Sigmoid colon (tissue), 7 donors: Measurements from ENCODE around the gene LUZP2. TPM values are rescaled to one million over a fixed set of nuclear protein-coding genes. Genes with fewer than 3 reads are reported as not detected.

ENCODE experiments used
- DNase-seq: peaks from one replicate; pipeline ENCODE4 v3.0.0-alpha.2; 2019
- H3K27ac ChIP-seq, 4 donors: fragments of 200-600 bp; sonication (generic); one replicate each; pipeline ENCODE4 v1.5.1; 2016 to 2019; ENCODE audit warnings: mild to moderate bottlenecking in 1 of 4
- H3K27me3 ChIP-seq, 3 donors: fragments of 200-600 bp; sonication (generic); one replicate each; pipeline ENCODE4 v1.5.1; 2019; ENCODE audit warnings: mild to moderate bottlenecking in 1 of 3
- H3K36me3 ChIP-seq, 4 donors: fragments of 200-600 bp; sonication (generic); one replicate each; pipeline ENCODE4 v1.5.1; 2016 to 2019
- H3K4me1 ChIP-seq, 4 donors: fragments of 200-600 bp; sonication (generic); one replicate each; pipeline ENCODE4 v1.5.1; 2017 to 2019
- H3K4me3 ChIP-seq, 4 donors: fragments of 200-600 bp; sonication (generic); one replicate each; pipeline ENCODE4 v1.5.1; 2017 to 2019; ENCODE audit warnings: mild to moderate bottlenecking in 2 of 4, moderate library complexity in 1 of 4
- H3K9me3 ChIP-seq, 4 donors: fragments of 200-600 bp in 3 of 4; sonication (generic) in 3 of 4; one replicate each; pipeline versions ENCODE4 v1.5.1 to v1.6.1; 2013 to 2019
- EP300 ChIP-seq, 4 donors: sonication (generic); formaldehyde crosslinking; IDR thresholded peaks; one replicate each; pipeline ENCODE4 v1.6.1; 2017; ENCODE audit warnings: antibody characterized with exemption in 4 of 4
- POLR2A ChIP-seq, 2 donors: fragments of 450-650 bp; IDR thresholded peaks; one replicate each; pipeline ENCODE4 v1.6.1; 2016; ENCODE audit warnings: antibody characterized with exemption in 2 of 2, mild to moderate bottlenecking in 2 of 2, moderate library complexity in 2 of 2
- POLR2AphosphoS5 ChIP-seq, 4 donors: sonication (generic); formaldehyde crosslinking; IDR thresholded peaks; one replicate each; pipeline ENCODE4 v1.6.1; 2017; ENCODE audit warnings: antibody characterized with exemption in 4 of 4
- WGBS, 2 donors: extraction: QIAGEN DNeasy Blood & Tissue Kit; methylation state at CpG; one replicate each; pipeline ENCODE4 v1.1.7; 2013; 5-methylcytosine and 5-hydroxymethylcytosine counted together
- intact Hi-C: fragments of 100-400 bp; cut with DNase I; formaldehyde crosslinking; loops from one replicate; pipeline ENCODE4 v1.15.1; 2023
- polyA plus RNA-seq, 3 donors: library from polyadenylated mRNA; stranded (reverse); fragments of 200-250 nt; gene quantifications; one replicate each; pipeline ENCODE4 v1.2.3, GENCODE V29; 2013
- total RNA-seq, 4 donors: library from RNA; depleted of rRNA; stranded (reverse); fragments of >200 nt; gene quantifications; one replicate each; pipeline ENCODE4 v1.1.0, GENCODE V29; 2016
- TF ChIP-seq, protein P1 (sequence below), 4 experiments: fragments of 450-650 bp in 3 of 4; fragments of 200-600 bp in 1 of 4; IDR thresholded peaks; one replicate each; pipeline ENCODE4 v1.5.1; 2016 to 2019; ENCODE audit warnings: antibody characterized with exemption in 4 of 4, mild to moderate bottlenecking in 3 of 4, moderate library complexity in 2 of 4
- donor health status: healthy with polysubstance abuse.
- donor health status: Bipolar disorder and iron deficiency.
- donor health status: healthy.

Gene LUZP2
- total and polyA plus RNA-seq, 7 donors = 0.16 to 2.1 (median 0.83) TPM

DNA sequence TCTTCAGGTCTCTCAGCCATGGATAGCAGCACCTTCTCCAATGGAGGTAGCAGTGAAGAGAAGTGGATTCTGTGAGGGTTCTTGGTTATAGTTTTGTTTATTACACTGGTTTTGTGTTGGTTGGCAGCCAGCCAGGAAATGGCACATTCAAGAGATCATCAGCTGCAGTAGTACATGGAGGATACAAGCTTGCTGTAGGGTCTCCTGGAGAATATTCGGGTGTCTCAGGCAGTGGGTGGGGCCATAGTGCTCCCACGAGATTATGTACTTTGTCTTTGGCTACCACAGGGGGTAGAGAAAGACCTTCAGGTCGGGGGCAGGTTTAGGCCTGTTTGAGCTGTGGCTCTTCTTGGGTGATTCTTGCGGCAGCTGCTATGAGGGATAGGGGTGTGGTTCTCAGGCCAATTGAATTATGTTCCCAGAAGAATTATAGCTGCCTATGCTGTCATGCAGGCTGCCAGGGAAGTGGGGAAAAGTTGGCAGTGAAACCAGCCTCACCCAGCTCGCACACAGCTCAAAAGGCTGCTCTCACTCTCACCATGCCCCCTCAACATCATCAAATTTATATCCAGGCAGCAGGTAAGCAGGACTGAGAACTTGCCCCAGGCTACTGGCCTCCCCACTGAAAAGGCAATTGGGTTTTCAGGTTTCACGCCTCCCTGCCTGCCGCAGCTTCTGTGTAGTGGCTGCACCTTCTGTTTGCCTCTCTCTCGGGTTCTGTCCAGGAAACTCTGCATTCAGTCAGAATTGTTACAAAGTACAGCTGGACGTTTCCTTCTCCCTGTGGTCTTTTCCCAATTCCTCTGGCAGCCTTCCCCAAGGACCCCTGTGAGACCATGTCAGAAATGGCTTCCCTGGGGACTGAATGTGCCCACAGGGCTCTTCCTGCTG lies 435.5 kb downstream of the LUZP2 start:
- no peaks in the 10 kb centered on the region for H3K36me3 ChIP-seq
- no peak overlapping the region for H3K27ac ChIP-seq
- TF ChIP-seq POLR2A (IDR thresholded peaks at IDR 0.05) (no peak), EP300 (IDR thresholded peaks at IDR 0.05) (no peak), POLR2AphosphoS5 (IDR thresholded peaks at IDR 0.05) (no peak)
- TF ChIP-seq, protein P1, sequence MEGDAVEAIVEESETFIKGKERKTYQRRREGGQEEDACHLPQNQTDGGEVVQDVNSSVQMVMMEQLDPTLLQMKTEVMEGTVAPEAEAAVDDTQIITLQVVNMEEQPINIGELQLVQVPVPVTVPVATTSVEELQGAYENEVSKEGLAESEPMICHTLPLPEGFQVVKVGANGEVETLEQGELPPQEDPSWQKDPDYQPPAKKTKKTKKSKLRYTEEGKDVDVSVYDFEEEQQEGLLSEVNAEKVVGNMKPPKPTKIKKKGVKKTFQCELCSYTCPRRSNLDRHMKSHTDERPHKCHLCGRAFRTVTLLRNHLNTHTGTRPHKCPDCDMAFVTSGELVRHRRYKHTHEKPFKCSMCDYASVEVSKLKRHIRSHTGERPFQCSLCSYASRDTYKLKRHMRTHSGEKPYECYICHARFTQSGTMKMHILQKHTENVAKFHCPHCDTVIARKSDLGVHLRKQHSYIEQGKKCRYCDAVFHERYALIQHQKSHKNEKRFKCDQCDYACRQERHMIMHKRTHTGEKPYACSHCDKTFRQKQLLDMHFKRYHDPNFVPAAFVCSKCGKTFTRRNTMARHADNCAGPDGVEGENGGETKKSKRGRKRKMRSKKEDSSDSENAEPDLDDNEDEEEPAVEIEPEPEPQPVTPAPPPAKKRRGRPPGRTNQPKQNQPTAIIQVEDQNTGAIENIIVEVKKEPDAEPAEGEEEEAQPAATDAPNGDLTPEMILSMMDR (IDR thresholded peaks at IDR 0.05) = no peak
- intact Hi-C loops = no loop called here
- 18 to 58% methylated on average over 9 of the region's 9 CpGs for WGBS, 2 donors
- H3K27me3 ChIP-seq = no peaks in the 10 kb centered on the region
- peaks cover 0 to 4% (median 0%) of the 10 kb centered on the region in 4 donors for H3K9me3 ChIP-seq
- DNase-seq = no peak
- no peak overlapping the region for H3K4me3 ChIP-seq
- no peaks in the 10 kb centered on the region for H3K4me1 ChIP-seq

DNA sequence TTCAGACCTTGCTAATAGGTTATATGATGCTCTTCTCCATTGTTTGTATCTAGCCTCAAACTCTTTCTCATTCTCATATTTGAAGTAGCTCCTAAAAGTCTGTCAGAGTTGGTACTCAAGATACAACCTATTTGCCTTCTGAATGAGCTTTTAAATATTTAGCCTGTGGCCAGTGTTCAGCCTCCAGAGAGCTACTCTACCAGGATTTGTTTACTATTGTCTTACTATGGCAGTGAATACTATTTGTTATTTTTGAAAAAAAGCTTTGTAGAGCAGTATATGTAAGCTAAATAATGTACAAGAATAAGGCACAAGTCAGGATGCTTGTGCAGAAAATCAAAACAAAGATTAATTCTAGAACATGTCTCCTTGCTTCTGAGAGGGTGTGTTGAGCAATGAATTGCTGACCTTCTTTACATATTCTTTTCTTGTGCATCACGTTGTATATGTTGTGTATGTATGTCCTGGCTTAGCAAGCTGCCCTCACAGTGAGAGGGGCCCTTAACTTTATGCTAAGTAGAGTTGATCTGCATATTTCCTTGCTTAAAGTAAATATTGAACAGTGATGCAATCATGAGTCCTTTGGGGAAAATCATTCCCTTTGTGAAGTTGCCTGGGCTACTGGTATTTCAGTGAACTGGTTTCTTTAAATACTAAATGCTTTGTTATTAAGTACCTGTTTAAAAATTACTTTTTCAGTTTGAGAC lies 438.0 kb downstream of the LUZP2 start:
- Histone ChIP-seq H3K27me3 (no peaks in the 10 kb centered on the region), H3K4me3 (no peak overlapping the region), H3K27ac (no peak overlapping the region), H3K9me3 (peaks cover 0 to 4% (median 0%) of the 10 kb centered on the region in 4 donors), H3K4me1 (no peaks in the 10 kb centered on the region), H3K36me3 (no peaks in the 10 kb centered on the region)
- intact Hi-C loops = no loop called here
- no peak for DNase-seq
- TF ChIP-seq POLR2A (IDR thresholded peaks at IDR 0.05) = no peak
- 75 to 80% methylated on average over 1 of the region's 1 CpG for WGBS, 2 donors

DNA sequence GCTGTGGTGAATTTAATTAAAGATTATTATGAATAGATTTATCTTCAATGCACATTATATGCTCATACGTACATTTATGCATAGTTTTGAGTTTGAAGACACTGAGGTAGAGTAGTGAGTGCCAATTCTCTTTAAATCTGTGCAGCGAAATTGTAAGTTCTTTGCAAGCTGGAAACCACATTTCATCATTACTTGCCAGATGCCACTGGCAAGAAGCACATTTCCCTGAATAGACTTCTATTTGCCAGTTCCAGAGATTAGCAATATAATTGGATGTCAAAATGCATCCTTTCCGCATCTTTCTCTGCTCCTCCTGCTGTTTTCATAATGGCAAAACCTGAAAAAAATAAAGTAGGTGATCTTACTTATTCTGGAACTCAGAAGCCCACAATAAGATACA lies 448.0 kb downstream of the LUZP2 start:
- Histone ChIP-seq H3K4me3 (no peak overlapping the region), H3K36me3 (no peaks in the 10 kb centered on the region), H3K9me3 (no peaks in the 10 kb centered on the region), H3K27ac (no peak overlapping the region), H3K27me3 (no peaks in the 10 kb centered on the region), H3K4me1 (no peaks in the 10 kb centered on the region)
- TF ChIP-seq EP300 (IDR thresholded peaks at IDR 0.05) = no peak
- TF ChIP-seq POLR2A (IDR thresholded peaks at IDR 0.05) = no peak
- WGBS, 2 donors = 83 to 89% methylated on average over 3 of the region's 3 CpGs
- DNase-seq = no peak
- intact Hi-C loops = no loop called here

DNA sequence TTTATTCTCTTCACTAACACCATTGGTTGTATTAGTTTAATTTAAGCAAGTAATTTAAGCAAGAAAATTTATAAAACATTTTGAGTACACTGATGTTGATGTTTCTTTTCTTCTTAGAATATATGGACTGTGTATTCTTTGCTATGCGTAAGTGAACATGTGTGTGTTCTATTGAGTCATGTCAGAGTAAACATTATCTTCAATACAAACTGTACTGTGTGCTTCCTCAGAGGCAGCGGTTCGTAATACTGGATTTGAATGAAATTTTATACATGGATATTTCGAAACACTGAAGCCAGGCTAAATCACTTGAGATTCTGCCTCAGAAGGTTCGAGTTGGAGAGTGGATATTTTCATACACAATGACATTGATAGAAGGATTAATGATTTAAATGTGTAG lies 452.6 kb downstream of the LUZP2 start:
- DNase-seq = no peak
- no peak overlapping the region for H3K27ac ChIP-seq
- no peaks in the 10 kb centered on the region for H3K9me3 ChIP-seq
- 70 to 73% methylated on average over 5 of the region's 5 CpGs for WGBS, 2 donors
- H3K27me3 ChIP-seq = no peaks in the 10 kb centered on the region
- H3K4me1 ChIP-seq = no peaks in the 10 kb centered on the region
- H3K36me3 ChIP-seq = no peaks in the 10 kb centered on the region
- intact Hi-C loops = no loop called here
- no peak for TF ChIP-seq POLR2AphosphoS5 (IDR thresholded peaks at IDR 0.05)
- no peak for TF ChIP-seq EP300 (IDR thresholded peaks at IDR 0.05)
- TF ChIP-seq POLR2A (IDR thresholded peaks at IDR 0.05) = no peak
- TF ChIP-seq, protein P1 (IDR thresholded peaks at IDR 0.05) = no peak
- H3K4me3 ChIP-seq = no peak overlapping the region

DNA sequence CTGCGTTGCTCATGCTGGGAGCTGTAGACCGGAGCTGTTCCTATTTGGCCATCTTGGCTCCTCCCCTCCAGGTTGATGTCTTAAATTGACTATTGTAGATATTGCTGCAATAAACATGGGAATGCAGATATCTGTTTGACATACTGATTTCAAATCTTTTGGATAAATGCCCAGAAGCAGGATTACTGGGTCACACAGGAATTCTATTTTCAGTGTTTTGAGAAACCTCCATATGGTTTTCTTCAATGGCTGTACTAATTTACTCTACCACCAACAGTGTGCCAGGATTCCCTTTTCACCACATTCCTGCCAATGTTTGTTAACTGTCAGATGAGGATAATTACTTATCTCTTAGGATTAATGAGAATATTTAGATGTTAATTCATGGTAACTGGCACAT lies 467.0 kb downstream of the LUZP2 start:
- Histone ChIP-seq H3K4me1 (no peaks in the 10 kb centered on the region), H3K9me3 (no peaks in the 10 kb centered on the region), H3K36me3 (no peaks in the 10 kb centered on the region), H3K27ac (no peak overlapping the region), H3K27me3 (no peaks in the 10 kb centered on the region), H3K4me3 (no peak overlapping the region)
- no peak for DNase-seq
- intact Hi-C loops = no loop called here
- 32 to 89% methylated on average over 2 of the region's 2 CpGs for WGBS, 2 donors
- no peak for TF ChIP-seq POLR2A (IDR thresholded peaks at IDR 0.05)
- TF ChIP-seq POLR2AphosphoS5 (IDR thresholded peaks at IDR 0.05) = no peak
- TF ChIP-seq, protein P1 (IDR thresholded peaks at IDR 0.05) = no peak
- TF ChIP-seq EP300 (IDR thresholded peaks at IDR 0.05) = no peak
